ENCODE data around the gene MOB3B.

Gene MOB3B

DNA sequence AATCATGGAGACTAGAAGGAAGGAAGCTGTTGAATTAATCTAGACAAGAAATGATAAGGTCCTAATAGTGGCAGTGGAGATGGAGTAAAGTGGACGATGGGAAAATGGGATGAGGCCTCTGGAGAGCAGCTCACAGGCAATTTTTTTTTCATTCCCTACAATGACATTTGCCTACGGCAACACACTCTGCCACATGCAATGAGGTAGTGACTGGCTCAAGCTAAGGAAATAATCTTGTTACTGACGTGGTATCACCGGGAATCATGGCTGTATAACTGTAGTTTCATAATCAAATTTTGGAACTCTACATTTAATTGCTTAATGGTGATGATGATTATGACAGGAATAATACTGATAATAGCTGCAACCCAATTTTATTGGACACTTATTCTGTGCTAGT is 12.1 kb upstream of the MOB3B start:
- TF ChIP-seq, protein P1, sequence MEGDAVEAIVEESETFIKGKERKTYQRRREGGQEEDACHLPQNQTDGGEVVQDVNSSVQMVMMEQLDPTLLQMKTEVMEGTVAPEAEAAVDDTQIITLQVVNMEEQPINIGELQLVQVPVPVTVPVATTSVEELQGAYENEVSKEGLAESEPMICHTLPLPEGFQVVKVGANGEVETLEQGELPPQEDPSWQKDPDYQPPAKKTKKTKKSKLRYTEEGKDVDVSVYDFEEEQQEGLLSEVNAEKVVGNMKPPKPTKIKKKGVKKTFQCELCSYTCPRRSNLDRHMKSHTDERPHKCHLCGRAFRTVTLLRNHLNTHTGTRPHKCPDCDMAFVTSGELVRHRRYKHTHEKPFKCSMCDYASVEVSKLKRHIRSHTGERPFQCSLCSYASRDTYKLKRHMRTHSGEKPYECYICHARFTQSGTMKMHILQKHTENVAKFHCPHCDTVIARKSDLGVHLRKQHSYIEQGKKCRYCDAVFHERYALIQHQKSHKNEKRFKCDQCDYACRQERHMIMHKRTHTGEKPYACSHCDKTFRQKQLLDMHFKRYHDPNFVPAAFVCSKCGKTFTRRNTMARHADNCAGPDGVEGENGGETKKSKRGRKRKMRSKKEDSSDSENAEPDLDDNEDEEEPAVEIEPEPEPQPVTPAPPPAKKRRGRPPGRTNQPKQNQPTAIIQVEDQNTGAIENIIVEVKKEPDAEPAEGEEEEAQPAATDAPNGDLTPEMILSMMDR (conservative IDR thresholded peaks at IDR 0.05; ENCODE audit: low read depth, low read length), result no peak
- no peak overlapping the region for H3K4me3 ChIP-seq (ENCODE audit: low read length)
- DNase-seq (ENCODE audit: low read depth), result no peak

DNA sequence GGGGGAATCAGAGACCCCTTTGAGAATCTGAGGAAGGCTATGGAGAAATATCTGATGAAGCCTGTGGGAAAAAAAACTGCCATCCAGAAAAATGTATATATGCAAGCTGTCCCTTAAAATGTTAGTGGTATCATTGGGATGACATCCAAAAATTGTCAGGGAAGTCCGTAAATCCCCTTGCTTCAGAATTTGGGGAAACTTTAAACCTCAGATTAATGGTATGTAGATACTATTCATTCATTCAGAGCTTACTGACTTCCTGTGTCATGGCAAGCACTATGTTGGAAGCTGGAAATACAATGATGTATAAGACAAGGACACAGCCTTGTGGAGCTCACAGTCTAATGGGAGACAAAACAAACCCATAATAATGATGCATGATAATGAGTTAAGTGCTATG is 10.9 kb upstream of the MOB3B start:
- H3K4me3 ChIP-seq (ENCODE audit: low read length), result no peak overlapping the region
- TF ChIP-seq, protein P1 (conservative IDR thresholded peaks at IDR 0.05; ENCODE audit: low read depth, low read length), result no peak
- no peak for DNase-seq (ENCODE audit: low read depth)

DNA sequence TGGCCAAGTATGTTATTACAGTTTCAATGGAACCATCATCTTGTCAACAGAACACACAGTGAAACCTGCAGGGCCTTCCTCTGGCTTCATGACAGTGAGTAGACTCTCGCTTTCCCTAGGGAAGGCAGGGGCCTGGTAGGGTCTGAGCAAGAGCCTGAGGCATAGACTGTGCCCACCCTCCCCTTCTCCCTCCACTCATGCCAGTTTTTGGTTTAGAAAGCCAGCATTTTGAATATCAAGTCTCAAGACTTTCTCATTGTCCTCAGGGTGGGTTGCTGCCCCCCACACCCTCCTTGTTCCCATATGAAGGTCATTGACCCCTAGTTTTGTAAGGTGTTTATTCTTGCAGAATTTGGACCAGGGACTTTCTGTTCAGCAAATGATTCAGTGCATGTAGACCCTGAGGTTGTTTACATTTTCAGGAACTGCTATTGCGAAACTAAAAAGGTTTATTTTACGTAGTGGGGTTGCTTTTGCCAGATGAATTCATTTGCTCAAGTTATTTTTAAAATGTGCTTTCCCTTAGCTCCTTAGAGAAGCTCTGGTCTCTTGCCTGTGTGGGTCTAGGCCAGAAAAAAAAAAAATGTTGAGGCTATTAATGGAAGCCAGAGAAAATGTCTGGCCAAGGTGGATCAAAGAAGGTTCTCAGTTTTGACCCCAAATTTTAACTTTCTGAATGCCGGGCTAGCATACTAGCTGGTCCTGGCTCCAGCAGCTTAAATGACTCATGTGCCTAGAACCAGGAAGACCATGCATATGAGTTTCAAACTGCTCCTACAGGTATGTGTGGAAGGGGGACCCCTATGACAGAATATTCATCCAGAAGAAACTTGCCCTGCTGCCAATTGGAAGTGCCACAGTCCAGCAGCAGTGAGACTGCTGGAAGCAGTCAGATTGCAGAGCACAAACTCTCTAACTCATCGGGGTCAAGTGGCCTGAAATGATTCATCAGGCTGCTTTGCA is 10.1 kb upstream of the MOB3B start:
- H3K4me3 ChIP-seq (ENCODE audit: low read length), result no peak overlapping the region
- TF ChIP-seq, protein P1 (conservative IDR thresholded peaks at IDR 0.05; ENCODE audit: low read depth, low read length), result no peak
- DNase-seq (ENCODE audit: low read depth), result no peak

DNA sequence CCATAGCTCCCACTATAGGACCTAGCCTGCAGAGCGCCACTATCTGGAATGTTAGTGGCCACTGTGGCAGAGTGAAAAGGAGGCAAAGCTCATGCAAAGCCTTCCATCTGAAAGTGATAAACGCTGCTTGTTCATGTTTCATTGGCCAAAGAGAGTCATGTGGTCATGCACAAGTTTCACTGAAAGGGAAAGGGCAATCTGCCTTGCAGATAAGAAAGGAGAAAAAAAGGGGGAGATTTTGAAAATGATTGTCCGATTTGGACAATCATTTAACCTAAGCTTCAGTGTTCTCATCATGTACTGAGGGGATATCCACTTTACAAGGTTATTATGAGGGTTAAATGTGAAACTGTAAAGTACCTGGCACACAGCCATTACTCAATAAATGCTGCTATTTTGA is 9.0 kb upstream of the MOB3B start:
- TF ChIP-seq, protein P1 (conservative IDR thresholded peaks at IDR 0.05; ENCODE audit: low read depth, low read length), result no peak
- H3K4me3 ChIP-seq (ENCODE audit: low read length), result no peak overlapping the region
- DNase-seq (ENCODE audit: low read depth), result no peak

DNA sequence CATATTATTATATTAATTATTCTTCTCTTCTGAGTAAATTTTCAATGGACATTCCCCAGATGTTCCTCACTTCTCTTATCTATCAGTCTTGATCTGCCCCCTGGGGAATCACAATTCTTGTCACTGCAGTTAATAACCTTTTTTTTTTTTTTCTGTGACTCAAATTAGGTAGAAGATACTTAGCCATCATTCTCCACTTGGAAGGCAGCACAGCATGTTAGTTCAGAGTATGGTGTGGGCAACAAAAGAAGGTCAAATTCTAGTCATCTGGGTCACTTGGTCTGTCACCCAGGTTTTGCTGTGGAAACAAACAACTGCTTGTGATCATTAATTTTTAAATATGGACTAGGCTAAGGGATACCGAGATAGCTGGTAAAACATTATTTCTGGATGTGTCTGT is 8.1 kb upstream of the MOB3B start:
- no peak for DNase-seq (ENCODE audit: low read depth)
- TF ChIP-seq, protein P1 (conservative IDR thresholded peaks at IDR 0.05; ENCODE audit: low read depth, low read length), result no peak
- H3K4me3 ChIP-seq (ENCODE audit: low read length), result no peak overlapping the region

DNA sequence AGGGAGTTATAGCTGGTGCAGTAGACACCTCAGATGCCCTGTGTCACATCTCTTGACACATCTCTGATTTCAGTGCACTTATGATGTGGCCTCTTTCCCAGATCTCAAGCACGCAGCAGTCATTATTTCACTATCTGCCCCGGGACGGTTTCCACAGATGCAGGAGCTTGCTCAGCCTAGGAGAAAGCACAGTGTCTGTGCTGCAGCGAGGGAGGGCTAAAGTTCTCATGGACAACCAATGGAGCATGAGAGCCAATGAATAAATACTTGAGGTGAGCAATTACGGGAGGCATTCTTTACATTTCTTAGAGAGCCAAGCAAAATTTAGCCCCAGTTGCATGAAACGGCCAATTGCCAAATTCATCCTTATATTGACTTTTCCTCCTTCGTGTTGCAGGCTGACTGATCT is 7.4 kb upstream of the MOB3B start:
- no peak for DNase-seq (ENCODE audit: low read depth)
- TF ChIP-seq, protein P1 (conservative IDR thresholded peaks at IDR 0.05; ENCODE audit: low read depth, low read length), result no peak
- no peak overlapping the region for H3K4me3 ChIP-seq (ENCODE audit: low read length)

DNA sequence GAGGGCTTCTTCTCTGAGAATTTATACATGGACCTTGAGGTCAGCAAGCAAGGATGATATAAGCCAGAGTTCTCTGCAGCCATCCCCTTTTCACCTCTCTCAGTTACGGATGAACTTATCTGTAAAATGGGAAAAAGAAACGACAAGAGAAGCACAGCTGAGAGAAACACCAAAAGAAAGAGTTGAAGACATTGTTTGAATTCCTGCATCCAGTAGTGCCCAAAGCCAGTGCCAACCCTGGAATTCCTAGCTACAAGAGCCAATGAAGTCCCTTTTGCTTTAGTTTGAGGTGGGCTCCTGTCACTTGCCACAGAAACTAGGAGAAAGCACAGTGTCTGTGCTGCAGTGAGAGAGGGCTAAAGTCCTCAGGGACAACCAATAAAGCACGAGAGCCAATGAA is 6.6 kb upstream of the MOB3B start:
- no peak for DNase-seq (ENCODE audit: low read depth)
- H3K4me3 ChIP-seq (ENCODE audit: low read length), result no peak overlapping the region
- TF ChIP-seq, protein P1 (conservative IDR thresholded peaks at IDR 0.05; ENCODE audit: low read depth, low read length), result no peak

Measured in retinal pigment epithelial cell (primary cell).